ENCODE data around the gene TNS1.
"Not testable (repeated sequence)": the region's sequence is repeated elsewhere in the genome, so short reads cannot be mapped to it uniquely, and the experiment has no call there.

The TNS1 gene

DNA sequence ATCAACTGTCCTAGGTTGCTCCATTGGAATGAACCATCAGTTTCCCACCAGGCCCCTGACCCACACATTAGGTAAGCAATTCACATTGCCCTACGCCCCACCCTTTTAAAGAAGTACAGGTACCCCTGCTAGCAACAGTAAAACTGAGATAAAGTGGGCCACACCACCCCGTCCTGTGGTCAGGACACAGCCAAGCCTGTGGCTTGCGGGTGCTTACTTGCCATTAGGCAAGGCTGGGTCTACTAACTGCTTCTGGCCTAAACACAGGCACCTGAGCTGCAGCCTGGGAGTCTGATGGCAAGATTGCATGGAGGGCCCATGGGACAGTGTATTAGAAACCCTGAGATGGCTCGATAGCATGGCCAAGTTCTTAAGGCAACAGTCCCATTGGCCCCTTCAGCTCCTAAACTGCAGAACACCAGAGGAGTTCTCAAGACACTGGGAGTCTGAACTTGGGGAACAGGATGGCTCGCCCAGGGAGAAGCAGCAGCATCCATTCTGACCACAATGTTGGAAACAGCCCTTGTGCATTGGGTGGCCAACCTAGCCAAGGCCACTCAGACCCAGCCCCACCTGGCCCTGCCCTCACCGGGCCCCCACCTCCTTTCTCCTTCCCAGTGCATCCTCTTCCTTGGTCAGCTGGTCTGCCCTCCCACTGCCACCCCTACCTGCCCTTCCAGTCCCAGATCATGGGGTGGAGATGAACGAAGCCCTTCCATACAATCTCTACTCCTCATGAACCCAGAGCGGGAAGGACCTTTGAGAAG lies 177.1 kb downstream of the TNS1 start:
- no peak for DNase-seq

DNA sequence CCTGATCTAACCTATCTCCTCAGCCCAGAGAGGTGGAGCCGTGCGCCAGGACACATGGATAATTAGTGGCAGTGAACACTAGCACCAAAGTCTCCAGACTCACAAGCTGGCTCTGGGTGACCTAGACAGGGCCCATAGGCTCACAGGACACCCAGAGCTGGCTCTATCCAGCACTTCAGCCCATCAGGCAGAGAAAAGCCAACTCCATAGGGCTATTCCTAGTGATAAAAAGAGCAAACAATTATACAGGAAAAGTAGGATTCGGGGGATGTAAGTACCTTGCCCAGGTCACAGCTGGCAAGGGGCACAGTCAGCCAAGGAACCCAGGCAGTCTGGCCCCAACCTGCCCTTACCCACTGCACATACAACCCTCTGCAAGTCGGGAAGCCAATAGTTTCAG lies 178.6 kb downstream of the TNS1 start:
- no peak for DNase-seq

DNA sequence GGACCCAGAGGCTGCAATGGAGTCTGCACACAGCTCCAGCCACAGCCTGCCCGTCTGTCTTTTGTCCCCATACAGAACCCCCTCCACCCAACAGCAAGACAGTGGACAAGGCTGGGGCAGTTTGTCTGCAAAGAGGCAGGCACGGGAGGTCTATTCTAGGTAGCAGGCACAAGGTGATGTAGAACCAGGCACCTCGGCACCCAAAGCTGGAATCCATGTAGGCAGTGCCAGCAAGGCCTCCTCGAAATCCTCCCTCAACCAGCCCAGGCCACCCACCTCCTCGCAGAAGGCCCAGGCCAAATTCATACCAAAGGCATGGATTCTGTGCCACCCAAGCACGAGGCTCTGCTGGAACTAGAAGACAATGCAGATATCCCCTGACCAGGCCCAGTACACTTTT lies 179.2 kb downstream of the TNS1 start:
- no peak for DNase-seq

DNA sequence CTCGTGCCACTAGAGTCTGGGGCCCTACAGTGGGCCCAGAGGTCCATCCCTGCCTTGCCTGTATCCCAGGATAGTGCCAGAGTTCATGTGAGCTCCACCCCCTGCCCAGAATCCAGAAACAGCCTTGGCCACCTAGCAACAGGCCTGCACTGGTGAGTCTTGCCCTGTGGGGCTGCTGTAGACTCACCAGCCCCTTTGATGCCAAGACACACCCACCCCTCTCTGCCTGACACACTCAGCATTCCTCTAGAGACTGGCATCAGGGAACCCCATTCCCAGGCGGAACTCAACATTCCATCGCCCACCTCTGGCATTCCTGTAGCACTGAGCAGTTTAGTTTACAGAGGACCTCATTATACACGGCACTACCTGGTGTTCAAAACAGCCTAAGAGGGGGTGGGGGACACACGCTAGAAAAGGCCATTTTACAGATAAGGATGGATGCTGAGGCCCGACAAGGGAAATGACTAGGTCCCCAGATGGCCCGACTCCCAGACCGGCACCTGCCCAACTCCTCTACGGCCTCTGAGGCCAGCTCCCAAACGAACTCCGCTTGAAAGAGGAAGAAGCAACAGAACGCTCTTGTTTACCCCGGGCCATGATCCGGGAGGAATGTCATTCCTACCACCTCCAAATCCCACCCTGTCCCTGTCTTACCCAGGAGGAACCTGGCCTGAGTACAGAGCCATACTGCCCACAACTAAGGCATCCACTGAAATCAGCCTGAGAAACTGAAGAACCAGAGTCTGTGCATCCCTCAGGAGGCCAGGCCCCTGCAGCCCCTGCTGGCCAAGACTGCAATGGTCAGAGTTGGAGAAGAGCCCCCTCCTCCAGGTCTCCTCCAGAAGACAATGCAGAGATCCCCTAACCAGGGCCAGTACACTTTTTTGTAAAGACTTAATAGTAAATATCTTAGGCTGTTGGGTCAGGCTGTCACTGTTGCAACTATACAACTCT lies 180.2 kb downstream of the TNS1 start:
- no peak for DNase-seq

DNA sequence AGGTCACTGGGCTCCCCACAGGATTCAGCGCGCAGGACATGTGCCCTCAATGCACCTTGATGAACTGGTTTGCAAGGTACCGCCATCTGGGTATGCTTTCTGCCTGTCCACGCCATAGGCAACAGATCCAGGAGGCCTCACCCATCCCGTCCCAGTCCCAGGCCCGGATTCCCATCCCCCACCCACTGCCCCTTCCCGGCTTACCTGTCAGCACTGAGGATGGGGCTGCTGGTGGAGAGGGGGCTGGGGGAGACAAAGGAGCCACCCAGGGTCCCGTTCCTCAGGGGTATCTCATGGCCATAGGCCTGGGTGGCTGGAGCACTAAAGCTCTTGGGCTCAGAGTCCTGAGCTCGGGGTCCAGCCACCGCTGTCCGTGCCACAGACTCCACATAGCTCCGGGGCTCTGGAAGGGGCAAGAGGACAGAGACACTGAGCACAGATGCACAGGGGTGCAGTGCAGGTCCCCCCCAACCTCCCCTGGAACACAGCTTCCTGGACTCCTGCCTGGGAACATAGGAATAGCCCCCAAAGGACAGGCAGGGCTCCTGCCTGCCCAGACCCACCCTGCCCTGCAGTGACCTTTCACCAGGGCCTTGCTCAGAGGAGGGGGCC lies 181.2 kb downstream of the TNS1 start:
- no peak for DNase-seq

DNA sequence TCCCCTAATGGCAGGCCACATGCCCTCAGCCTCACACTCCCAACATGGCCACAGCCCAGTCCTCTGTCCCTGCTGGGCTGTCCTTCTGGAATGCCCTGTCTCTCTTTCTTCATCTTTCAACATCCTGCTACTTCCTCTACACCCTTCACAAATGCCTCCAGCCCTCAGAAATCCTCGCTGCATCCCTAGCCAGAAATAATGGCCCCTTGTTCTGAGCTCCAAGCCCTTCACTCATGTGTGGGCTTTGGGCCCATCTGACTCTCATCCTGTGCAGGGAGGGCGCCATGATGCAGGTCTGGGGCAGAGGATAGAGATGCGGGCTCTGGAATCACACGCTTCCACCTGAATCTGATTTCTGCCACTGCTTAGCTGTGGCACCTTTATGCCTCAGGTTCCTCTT lies 181.9 kb downstream of the TNS1 start:
- DNase-seq = no peak

DNA sequence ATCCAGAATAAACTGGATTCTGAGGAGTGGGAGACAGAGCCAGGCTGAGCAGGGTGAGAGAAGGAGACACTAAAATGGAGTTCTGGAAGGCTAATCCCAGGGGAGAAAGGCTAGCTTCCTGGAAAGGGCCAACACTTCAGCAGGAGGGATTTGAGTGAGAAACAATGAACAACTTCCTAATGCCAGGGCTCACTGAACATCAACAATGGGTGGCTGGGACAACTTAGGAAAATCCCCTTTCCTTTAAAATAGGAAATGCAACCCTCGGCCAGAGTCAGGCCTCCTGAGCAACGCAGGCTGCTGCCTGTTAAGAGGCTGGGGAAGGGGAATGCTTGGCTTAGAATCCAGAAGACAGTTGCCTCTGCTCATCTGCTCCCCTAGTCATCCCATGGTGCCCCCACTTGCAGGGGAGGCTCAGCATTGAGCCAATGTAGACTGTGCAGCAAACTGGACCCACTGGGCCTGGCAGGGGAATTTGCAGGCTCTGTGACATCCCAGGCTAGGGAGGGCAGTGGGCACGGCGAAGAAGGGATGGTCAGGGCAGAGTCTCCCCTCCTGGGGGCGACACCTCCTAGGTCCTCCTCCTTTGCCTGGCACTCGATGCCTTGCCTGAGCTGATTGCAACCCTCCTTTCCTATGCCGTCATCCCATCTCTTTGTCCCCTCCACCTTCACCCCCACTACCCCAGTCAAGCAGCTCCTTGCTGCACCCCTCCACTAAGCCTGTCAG lies 182.5 kb downstream of the TNS1 start:
- no peak for DNase-seq

DNA sequence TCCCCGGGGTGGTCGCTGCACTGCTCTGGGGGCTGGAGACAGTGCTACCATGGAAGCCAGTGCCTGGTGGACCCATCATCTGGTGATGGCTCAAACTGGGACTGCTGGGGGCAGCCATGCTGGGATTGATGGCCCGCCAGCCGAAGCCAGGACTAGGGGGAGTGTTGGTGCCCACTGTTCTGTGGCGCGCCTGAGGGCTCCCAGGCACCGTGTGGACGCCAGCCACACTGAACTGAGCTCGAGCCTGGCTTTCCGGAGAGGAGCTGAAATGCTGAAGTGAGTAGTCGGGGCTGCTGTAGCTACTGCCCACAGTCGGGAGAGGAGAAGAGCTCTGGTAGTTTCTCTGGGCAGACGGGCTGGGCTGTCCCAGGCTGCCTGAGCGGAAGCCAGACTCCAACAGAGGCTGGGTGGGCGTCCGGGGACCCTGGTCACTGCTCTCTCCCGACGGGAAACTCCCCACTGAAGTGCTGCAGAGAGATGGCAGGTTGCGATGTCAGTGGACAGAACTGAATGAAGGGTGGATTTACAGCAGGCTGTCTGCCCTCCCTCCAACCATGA lies 184.4 kb downstream of the TNS1 start:
- DNase-seq = no peak

DNA sequence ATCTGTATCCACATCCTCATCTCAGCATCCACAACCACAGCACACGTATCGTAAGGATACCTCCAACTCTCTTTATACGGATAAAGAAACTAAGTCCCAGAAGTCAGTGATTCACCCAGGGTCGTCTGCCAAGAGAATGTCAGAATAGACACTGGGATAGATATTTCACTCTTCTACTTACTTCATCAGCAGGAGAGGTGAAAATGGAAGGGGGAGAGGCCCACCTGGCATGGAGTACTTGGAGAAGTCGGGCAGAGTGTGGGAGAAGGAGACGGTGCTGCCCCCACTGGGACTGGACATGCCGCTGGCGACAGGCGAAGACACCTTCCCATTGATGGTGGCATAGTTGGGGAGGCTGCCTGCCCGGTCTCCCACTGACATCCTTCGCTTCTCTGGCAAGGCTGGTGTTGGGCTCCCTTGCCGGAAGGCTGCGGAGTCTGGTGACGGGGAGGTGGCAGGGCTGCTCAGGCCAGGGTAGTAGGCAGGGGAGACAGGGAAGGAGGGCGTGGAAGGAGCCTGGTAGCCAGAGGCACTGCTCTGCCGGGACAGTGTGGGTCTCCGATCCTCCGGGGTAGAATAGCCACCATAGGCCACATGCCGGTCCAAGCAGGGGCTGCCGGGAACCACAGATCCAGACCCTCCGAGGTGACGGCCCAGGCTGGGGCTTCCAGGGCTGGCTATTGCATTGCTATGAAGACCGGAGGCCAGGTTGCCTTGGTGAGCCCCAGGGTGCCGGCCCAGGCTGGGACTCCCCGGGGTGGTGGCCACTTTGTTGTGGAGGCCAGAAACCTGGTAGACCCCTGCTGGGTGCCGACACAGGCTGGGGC lies 185.1 kb downstream of the TNS1 start:
- no peak for DNase-seq

DNA sequence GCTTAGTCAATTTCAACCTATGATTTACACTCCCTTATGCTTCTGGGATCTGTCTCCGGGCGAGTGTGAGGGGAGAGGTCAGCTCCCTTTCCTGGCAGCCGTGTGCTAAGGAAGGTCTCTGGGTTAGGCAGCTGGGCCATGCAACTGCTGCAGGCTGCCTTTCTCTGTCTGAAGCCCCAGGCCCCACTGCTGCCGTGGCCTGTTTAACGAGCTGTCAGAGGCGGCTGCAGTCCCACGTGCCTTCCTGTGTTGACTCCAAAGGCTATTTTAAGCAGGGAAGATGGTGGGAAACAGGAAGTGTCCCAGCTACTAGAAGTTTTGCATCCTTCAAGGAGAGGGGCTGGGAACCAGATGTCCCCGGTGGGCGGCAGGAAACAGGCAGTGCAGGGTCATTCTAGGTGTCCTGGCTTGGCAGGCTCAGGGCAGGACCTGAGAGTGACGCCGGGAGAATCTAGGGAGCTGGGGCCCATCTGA lies 186.4 kb downstream of the TNS1 start:
- DNase-seq = peak; percentile 26

DNA sequence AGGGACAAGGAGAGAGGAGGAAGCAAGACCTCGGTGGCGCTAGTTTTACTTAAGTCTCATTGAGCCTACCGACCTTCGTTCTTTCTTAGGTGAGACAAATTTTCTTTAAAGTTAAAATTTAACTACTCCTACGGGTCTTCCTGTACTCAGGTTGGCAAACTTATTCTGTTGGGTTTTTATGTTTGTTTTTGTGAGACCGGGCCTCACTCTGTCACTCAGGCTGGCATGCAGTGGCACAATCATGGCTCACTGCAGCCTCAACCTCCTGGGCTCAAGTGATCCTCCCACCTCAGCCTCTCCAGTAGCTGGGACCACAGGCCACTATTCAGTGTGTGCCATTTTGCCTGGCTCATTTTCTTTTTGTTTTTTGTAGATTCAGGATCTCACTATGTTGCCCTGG lies 189.0 kb downstream of the TNS1 start:
- DNase-seq = no peak

DNA sequence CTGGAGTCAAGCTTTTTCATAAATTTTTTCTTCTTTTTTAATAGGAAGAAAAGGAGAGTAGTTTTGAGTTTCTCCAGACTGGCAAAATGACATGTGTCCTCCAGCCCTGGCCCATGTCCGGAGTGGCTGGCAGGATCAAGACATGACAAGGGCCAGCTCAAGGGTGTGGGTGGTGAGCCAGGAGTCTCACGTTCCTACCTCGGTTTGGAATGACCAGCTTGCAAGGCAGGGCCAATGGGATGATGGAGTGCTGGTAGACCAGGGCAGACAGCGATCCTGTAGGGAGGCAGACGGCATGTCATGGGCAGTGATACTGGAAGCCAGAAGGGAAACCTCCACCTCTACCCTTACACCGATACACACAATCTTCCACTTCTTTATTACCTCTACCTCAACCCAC lies 190.6 kb downstream of the TNS1 start:
- no peak for DNase-seq

DNA sequence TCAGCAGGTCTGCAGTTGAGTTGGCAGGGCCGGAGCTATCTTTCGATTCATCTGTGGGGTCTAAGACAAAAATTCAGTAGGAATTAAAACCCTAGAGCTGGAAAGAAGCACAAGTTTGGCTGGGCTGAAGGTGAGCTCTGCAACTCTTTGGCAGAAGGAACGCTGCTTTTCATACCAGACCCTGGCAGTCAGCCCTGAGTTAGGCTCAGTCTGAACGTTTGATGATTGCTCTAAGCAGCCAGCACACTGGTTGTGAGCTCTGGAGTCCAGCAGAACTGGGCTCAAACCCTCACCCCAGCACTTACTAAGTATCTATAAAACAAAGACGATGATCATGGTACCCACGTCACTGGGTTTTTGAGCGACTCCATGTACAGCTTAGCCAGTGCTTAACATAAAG lies 192.5 kb downstream of the TNS1 start:
- no peak for DNase-seq

DNA sequence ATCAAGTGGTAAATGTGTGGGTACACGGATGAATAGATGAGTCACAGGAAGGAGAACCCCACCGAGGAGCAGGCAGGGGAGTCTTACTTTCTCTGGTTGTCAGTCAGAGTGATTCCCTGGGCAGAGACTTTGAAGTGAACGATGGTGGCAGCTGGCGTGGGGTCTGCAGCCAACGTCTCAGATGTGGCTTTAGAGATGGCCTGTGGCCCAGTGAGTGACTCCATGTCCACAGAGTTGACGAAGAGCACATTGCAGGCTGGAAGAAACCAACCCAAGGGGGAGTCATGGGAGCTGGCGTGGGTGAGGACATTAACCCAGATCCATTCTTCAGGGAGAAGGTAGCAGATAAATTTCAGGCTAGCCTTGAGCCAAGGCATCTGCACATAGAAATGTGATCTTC lies 193.1 kb downstream of the TNS1 start:
- DNase-seq = no peak

DNA sequence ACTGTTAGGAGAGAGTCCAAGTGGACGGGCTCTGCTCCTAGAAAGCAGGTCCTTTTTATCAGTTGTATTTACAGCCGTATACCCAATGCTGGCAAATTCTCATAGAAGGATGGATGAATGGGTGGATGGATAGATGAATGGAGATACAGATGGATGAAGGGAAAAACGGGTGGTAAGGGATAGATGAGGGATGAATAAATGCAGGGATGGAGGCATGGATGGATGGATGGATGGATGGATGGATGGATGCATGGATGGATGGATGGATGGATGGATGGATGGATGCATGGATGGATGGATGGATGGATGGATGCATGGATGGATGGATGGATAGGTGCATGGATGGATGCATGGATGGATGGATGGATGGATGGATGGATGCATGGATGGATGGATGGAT lies 193.8 kb downstream of the TNS1 start:
- not testable (repeated sequence) for DNase-seq

DNA sequence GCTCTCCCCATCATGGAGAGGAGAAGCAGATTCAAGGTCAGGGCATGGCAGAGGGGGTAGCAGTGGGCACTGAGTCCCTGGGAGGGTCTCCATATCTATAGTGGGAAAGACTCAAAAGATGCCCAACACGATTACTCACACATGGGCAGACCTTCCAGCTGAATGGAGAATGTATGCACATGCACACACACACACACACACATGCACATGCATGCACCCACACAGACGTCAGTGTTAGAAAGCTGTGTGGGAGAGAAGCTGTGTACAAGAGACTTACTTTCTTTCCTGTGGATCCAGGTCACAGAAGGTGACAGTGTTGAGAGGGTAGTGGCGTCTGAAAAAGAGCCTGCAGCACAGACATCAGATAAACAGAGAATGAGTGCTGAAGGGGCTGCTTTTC lies 194.5 kb downstream of the TNS1 start:
- no peak for DNase-seq

DNA sequence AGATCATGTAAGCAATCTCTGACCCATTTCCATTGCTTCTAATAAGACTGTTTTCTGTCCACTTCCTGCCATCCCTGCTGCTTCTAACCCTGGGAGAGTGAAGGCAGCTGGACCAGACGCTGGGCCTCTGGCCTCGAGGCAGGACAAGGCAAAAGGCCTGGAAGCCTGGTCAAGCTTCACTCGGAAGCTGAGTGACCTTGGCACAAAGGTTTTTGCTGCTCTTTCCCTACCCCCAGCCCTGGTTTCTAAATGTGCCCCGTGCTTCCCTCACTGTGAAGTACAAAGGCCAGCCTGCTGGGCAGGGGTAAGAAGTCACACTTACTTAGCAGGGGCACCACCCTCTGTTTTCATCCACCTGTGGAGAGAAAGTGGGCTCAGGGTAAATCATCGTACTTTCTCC lies 195.0 kb downstream of the TNS1 start:
- no peak for DNase-seq

DNA sequence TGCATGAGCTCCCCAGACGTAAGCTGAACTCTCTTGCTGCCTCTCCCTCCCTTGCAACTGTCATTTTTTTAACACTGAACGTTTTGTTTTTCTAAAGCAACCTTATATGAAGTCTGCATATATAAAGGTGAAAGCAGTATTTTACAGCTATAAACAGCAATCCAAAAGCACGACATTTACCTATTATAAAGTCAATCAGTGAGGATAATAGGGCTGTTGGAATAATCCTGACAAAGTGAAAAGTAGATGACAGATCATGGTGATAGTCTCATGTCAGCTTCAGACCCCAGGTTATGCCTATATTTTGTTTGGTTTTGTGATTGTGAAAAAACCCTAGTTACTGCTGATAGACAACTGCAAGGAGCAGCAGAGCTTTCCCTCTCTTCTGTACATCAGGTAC lies 195.8 kb downstream of the TNS1 start:
- no peak for DNase-seq

DNA sequence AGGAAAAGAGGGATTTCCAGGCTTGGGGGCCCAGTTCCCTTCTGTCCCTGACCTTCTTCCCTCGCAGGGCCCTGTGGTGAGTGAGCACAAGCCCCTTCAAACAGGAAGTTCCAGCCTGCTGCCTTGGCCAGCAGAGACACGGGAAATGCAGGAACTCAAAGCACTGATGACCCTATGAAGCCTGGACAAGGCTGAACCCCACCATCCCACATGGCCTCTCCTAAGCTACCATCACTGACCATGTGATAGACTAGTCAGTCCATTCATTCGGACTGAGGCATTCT lies 196.4 kb downstream of the TNS1 start:
- DNase-seq = no peak

DNA sequence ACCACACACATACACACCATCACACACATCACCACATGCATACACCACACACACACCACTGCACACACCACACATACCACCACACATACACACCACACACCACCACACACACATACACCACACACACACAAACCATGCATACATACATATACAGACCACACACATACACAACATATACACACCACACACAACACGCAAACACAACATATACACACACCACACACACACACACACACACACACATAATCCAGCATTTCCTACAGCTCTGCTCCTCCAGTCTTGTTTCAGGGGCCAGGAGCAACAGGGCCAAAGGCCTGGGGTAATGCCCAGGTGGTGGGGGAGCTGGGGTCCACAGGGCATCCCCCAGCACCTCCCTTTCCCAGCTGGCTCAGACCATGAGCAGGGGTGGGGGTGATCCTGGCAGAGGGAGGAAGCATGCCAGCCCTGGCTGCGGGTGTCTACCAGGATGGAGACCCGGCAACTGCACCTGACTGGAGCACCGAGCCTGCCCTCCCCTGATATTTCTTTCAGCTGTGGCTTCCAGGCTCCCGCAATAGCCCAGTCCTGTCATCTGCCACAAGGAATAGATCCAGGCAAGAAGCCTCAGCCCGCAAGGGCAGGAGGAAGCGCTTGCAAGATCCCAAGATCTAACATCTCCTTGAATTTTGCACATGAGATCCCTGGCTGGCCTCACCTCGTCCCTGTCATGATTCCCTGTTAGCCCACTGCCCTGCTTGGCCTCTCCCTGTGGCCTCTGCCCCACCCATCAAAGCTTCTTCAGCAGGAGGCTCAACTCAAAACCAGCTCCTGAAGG lies 196.9 kb downstream of the TNS1 start:
- DNase-seq = no peak

All from MV-4-11 (cell line).